NCI-H774 (cell line): ENCODE results near the gene ARHGAP26.
"Not testable (repeated sequence)": the region's sequence is repeated elsewhere in the genome, so short reads cannot be mapped to it uniquely, and the experiment has no call there.

Experiments used
- DNase-seq: peaks from one replicate; lab custom pipeline; 2025; lab: John Stamatoyannopoulos, UW

The ARHGAP26 gene

DNA sequence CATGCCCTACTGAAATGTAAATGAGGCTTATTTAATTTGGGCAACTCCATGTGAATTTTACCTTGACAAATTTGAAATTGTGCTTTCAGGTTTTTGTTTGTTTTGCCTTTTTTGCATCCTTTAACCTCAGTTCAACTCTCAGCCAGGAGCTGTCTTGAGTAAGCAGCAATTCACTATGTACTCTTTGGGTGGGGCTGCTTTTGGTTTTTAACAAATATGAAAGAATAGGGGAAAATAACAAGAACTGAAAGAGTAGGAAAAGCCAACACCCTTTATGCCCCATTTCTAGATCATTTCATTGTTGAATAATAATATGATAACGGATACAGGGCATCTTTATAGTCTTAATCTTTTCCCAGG, 192.0 kb downstream of the ARHGAP26 start:
- no peak for DNase-seq

DNA sequence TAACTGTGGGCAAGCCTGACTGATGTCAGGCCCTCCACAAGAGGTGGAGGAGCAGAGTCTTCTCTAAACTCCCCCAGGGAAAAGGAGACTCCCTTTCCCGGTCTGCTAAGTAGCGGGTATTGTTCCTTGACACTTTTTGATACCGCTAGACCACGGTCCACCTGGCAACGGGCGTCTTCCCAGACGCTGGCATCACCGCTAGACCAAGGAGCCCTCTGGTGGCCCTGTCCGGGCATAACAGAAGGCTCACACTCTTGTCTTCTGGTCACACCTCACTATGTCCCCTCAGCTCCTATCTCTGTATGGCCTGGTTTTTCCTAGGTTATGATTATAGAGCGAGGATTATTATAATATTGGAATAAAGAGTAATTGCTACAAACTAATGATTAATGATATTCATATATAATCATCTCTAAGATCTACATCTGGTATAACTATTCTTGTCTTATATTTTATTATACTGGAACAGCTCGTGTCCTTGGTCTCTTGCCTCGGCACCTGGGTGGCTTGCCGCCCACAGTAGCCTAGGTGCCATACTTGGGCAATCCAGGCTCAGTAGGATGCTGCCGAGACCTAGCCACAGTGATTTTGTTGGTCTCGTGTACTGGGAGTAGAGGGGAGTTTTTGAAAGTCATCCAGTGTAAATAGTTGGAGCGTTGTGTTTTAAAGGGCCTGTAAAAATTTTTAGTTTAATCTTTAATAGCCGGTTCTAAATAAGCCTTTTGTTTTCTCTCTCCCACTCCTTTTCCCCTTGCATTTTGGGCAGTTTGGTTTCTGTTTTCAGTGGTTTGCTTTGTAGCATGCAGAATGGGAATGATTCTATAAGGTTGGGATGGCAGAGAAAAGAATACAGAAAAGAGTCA, 195.3 kb downstream of the ARHGAP26 start:
- not testable (repeated sequence) for DNase-seq

DNA sequence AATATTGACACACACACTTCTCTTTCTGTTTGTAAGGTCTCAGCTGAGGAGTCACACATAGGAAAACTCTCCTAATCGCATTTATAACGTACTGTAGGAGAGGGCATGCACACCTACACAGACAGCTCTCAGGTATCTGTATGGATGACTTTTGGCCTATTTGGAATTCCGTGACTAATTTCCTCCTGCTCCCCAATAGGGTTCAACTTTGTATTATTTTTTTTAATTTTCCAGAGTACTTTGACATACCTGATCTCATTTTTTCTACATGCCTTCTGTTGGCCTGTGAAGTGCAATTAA, 195.9 kb downstream of the ARHGAP26 start:
- peak; percentile 38 for DNase-seq

DNA sequence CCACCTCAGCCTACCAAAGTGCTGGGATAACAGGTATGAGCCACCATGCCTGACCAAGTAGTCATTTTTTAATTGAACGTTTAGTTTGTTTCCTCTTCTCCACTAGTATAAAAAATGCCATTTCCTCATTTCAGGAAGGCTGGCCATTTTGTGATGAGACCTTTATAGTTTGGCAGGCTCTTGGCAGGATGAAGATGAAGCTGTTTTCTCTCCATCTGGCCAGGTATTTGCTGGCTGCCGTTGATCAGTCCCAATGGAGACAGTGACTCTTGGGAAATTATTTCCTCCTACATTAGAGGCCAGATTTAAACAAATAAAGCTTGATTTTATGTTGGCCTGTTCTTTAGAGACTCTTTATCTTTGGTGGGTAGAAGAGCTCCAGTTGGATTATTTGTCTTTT, 199.0 kb downstream of the ARHGAP26 start:
- DNase-seq, result no peak

DNA sequence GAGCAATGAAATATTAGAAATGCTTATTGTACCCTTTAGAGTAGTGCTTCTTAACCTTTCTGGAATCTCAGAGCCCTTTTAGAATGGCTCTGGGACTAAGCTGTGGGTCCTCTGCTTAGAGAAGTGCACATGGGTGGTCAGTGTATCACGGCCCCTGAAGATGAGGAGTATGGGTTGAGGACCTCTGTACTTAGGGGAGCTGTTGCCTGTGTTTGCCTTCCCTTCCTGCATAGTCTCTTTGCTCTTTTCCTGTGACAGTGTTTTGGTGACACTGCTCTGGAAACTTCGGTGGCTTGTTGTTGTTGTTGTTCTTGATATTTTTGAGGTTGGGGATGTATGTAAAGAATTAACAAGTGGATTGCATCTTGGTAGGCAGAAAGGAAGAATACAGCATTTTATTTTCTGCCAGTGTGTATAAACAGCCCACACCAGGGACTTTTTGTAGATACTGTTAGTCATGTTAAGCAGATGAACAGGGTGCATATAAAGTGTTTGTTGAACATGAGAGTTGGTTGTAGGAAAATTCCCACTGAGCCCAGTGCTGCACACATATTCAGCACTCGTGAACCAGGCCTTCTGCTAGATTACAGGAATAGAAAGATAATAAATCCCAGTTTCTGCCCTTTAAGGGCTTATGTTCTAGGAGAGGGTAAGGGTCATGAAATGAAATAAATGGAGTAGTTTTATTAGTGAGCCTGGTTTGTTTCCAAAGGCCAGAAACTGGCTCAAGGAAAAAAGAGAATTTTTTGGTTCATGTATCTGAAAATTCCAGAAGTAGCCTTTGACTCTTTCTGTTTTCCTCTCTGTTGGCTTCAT, 199.7 kb downstream of the ARHGAP26 start:
- no peak for DNase-seq

DNA sequence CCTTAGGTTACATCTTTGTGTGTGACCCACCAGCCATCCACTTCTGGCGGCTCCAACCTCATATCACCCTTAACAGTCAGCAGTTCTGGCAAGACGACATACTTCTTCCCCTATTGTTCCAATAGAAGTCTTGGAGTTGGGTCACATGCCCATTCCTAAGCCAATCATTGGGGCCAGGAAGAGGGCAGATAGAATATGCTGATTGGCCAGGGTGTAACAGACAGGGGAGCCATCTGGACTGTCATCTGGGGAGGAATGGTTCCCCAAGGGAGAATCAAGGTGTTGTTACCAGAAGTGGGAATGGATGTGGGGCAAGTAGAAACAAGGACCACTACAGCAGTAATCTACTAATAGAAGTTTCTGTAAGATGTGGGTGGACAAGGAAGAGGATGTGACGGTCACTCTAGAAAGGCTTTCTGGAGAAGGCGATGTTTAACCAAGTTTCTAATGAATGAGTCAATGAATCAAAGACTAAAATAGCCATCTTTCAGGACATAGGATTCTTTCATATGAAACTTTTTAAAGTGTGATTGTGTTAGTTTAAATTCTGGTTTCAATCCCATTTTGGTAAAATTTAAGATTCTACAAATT, 200.4 kb downstream of the ARHGAP26 start:
- DNase-seq, result no peak

DNA sequence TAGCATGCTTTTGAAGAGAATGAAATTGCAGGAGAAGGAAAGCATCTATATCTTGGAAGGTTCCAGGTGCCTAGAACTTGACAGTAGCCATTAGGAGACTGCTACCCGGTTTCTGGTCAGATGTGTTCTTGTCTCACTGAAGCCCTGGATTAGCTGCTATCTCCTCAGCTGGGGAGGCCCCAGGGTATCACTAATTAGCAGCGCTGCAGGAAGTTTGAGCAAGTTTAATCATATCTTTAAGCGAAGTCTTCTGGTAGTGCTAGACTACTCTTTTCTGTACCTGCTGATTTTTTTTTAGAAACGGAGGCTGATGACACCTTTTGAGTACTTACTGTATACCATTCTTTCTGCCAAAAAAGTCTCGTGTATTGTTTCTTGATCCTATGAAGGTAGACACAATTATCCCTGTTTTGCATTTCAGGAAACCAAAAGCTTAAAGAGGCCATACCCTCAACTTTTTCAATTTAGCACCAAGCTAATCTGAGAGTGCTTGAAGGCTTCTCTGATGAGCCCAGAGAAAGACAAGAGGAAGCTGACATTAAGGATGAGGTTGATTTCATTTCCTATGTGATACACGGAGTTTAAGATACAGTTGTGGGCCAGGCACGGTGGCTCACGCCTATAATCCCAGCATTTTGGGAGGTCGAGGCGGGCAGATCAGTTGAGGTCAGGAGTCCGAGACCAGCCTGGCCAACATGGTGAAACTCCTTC, 201.3 kb downstream of the ARHGAP26 start:
- no peak for DNase-seq

DNA sequence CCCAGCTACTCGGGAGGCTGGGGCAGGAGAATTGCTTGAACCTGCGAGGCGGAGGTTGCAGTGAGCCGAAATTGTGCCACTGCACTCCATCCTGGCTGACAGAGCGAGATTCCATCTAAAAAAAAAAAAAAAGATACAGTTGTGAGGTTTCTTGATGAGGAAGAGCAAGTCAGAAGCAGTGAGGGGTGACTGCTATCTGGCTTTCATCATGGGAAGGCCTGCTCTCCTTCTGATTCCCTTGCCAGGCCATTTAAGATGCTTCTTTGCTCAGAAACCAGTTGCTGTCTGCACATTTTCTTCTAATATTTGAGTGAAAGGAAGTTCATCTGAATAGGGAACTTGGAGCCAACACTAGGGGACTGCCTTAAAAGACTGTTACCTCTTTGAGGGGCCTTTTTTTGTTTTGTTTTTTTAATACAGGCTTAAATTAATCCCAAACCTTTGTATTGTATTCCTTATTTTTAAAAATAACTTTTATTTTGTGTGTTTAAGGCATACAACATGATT, 201.9 kb downstream of the ARHGAP26 start:
- no peak for DNase-seq

DNA sequence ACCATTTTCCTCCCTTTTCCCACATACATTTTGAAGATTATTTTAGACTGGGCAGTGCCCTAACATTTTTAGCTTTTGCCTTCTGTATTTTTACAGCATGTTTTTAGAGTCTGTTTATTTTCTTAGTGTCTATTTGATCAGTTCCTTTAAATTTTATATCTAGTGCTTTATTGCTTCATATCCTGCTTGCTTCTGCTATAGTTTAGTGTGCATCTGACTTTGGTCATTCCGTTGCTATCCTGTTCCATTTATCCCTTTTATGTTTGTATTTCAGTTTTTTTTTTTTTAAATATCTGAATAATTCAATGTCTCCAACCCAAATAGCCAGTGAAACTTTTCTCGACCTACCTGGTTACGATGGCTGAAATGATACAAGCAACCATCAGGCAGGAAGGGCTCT, 203.8 kb downstream of the ARHGAP26 start:
- no peak for DNase-seq

DNA sequence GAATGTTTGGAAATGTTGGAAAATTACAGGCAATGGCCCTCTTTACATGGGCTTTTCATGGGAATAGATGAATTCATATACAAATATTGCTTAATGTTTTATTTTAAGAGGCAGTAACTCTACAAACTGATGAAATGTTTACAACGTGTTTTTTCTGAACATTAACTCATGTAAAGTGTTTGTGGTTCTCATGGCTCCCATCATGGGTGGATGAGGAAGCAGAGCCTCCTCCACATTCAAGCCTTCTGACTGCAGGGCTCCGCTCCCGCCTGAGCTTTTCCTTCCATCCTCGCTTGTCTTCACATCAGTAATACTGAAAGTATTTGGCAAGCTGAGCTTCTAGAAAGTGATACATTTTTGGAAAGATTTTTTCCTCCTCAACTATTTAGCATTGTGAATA, 204.2 kb downstream of the ARHGAP26 start:
- DNase-seq, result no peak

DNA sequence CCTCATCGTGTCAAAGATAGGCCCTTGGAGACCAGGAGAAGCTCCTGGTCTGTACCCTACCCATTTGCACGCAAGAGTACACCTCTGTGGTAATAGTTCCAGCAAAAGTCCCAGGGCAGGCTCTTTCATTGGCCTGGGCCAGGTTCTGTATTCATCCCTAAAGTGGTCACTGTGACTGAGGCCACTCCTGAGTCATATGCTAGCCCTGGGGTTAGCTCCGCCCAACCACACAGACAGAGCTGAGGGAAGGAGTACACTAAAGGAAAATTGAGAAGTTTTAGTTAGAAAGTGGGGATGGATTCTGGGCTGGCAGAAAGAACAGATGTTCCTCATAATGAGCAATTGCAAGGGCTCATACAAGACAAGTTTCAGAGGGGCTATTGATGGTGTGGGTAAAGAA, 206.7 kb downstream of the ARHGAP26 start:
- no peak for DNase-seq

DNA sequence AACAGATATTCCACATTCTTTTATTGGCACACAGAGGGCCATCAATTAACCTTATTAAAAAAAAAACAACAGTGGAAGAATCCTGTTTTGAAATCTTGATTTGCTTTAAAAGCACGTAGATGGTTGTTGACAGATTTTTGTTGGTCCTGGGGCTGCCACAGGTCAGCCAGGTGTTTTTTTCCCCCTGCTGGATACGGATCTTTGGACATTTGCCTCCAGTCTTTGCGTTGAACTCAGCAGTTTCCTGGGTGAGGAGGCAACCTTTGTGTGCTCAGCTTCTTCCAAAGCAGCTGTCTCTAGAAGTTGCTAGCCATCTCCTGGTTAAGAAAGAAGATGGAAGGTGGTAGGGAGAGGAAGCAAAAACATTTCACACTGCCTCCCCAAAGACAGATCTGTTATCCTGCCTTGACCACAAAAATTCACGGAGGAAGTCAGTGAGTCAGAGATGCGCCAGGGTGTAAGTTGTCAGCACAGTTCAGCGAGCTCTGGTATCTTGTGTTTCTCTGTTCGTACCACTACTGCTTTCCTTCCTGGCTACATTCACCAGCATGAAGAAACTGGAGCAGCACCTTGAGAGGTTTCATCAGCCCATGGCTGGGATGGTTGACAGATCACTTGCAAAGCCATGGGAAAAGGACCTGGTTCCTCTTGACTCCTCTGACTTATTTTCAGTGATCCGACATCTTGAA, 207.3 kb downstream of the ARHGAP26 start:
- no peak for DNase-seq

DNA sequence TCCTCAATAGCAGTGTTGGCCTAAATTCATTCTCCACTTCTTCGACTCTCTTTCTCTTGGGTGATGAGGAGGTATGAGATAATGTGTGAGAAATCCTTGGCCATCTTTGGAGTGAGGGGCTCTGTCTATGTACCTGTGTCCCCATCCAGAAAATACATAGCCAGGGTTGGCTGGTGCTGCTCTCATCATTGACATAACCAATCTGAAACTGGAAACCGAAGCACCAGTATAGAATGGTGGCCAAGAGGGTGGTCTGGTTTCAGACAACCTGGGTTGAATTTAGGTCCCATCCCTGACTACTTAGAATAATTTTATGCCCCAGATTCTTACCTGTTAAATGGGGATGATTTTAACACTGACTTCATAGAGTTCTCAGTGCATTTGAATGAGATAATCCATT, 208.1 kb downstream of the ARHGAP26 start:
- no peak for DNase-seq

DNA sequence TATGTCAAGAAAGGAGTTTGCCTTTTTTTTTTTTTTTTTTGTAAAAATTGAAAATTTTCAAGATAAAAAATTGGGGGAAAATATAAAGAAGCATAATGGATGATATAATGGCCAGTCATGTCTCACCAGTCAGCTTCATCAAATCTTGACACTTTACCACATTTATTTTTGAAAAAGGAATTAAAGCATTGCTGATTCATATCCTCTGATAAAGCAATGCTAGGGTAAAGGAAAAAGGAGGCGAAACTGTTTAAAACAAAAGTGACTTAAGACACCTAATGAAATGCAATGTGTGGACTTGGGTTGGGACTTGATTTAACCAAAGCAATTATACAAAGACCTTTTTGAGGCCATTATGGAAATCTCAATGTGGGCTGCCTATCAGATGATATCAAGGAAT, 208.5 kb downstream of the ARHGAP26 start:
- no peak for DNase-seq

DNA sequence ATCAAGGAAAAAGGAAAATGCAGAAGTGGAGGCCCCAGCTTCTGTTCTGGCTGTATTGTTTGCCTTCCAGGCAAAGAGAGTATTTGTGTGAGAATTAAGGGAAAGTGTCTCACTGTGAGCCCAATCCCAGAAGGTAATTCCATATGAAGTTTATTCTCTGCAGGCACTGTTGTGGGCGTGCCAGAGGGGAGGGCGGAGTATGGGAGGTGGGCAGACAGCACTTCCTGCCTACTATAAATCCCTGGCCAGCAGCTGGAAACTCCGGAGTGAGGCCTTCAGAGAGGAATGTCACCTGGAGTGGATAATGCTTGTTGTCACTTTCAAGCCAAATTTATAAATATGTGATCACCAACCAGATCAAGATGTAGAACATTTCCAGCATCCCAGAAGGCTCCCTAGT, 209.5 kb downstream of the ARHGAP26 start:
- no peak for DNase-seq

DNA sequence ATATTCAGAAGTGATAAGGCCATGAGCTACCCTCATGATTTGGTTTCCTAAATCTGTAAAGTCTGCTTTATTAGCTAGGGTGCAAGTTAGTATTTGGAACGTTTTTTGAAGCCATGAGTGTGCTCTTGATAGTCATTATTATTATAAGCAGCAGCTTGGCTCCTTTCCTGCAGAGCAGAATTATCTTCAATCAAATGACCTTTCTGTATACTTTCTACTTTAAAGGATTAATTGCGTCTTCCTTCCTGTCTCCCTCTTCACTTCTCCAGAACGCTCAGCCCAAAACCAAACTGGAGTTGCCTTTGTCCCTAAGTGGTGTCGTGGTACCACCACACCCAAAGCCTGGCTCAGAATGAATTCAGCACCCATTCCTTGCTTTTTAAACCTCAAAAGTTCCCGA, 211.3 kb downstream of the ARHGAP26 start:
- DNase-seq, result no peak

DNA sequence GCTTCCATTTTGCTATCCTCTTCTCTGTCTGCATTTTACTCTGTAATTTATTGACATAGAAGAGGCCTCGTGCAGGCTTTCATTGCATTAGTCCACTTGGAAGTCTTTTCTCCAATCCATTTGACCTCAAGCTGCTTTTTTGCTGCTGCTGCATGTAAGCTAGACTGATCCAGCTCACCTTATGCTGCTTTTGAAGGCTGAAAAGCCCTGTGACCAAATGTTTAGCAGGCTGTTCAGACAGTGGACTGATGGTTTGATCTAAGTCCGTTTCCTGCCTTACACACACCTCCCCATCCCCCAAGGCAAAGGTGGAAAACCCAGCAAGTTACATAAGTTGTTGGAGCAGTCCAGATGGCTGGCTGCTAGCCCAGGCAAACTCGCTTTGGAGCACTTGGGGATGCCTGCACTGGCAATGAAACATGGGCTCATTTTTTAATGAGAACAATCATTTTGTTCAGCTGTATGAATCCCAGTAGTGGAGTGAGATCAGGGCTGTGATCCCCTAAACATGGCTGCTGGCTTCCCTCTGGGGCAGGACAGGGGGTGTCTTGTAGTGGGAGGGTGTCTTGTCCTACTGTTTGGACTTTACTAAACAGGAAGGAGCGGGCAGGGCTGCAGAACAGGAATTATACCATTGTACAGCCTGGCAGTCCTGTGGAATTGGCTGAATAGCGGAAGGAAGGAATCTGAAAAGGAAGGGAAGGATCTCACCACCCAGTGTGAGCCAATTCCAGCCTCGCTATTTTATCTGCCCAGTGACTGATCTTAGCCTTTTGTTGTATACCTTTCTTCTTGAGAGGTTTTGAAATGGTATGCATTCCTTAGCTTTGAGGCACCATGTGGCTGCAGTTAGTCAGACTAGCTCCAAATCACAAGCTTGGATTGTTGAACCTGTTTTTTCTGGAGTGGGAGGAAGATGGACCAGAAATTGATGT, 212.0 kb downstream of the ARHGAP26 start:
- DNase-seq, result peak; percentile 39

DNA sequence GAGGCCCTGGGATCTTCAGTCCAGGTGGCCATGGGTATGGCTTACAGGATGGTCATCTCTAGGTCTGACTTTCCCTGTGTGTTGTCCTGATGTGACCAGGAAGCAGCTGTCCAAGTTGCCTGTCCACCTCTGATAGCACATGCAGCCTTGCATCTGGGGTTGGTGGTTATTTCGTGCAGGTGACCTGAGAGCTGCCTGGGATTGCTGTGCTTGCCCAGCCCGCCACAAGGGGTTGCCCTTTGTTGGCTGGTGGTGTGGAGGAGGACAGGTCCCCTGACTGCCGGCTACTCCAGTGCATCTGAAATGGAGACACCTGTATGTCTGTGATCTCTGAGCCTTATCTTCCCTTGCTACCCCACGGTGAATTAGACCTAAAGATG, 212.6 kb downstream of the ARHGAP26 start:
- DNase-seq, result no peak

DNA sequence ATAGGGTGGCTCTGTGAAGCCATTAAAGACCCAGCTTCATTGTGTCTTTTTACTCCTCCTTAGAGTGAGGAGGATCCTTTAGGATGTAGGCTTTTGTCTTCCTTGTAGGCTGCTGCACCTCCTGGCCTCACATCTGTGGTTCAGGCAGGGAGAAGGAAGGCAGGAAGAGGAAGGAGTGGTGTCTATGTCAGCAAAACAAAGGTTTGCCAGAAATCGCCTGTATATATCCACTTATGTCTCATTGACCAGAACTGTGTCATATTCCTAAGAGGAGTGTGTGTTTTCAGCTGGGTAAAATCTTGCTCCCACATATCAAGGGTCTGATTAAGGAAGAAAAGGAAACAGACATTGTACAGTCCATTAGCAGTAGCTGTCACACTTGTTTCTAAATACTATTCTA, 213.8 kb downstream of the ARHGAP26 start:
- no peak for DNase-seq

DNA sequence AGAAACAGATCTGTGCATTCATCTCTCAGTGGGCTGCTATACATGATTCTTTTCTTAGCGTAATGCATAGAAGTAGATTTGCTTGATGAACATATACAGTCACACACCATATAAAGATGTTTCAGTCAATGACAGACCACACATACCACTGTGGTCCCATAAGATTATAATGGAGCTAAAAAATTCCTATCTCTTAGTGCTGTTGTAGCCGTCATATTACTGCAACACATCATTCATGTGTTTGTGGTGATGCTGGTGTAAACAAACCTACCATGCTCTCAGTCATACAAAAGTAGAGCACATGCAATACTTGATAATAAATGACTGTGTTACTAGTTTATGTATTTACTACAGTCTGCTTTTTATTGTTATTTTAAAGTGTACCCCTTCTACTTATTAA, 214.3 kb downstream of the ARHGAP26 start:
- DNase-seq, result no peak

DNA sequence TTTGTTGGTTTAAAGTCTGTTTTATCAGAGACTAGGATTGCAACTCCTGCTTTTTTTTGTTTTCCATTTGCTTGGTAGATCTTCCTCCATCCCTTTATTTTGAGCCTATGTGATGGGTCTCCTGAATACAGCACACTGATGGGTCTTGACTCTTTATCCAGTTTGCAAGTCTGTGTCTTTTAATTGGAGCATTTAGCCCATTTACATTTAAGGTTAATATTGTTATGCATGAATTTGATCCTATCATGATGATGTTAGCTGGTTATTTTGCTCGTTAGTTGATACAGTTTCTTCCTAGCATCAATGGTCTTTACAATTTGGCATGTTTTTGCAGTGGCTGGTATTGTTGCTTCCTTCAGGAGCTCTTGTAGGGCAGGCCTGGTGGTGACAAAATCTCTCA, 219.1 kb downstream of the ARHGAP26 start:
- not testable (repeated sequence) for DNase-seq
